Stomach (tissue), 9 donors: Measurements from ENCODE around the gene VWA5A. TPM values are rescaled to one million over a fixed set of nuclear protein-coding genes. Genes with fewer than 3 reads are reported as not detected.

Experiments used
- DNase-seq, 2 donors: peaks; one replicate each; pipeline versions ENCODE4 v3.0.0 to v3.0.0-alpha.2; 2013 to 2019
- H3K27ac ChIP-seq, 5 donors: fragments of 200-600 bp in 4 of 5; sonication (generic) in 4 of 5; one replicate each; pipeline ENCODE4 v1.5.1; 2013 to 2019; ENCODE audit warnings: mild to moderate bottlenecking in 1 of 5, moderate library complexity in 1 of 5
- H3K27me3 ChIP-seq, 3 donors: fragments of 200-600 bp; sonication (generic); one replicate each; pipeline ENCODE4 v1.5.1; 2017 to 2019; ENCODE audit warnings: mixed run types in 1 of 3
- H3K36me3 ChIP-seq, 4 donors: fragments of 200-600 bp; sonication (generic); 1 replicate in 3 of 4; 2 replicates in 1 of 4; pipeline ENCODE4 v1.5.1; 2016 to 2019
- H3K4me1 ChIP-seq, 4 donors: fragments of 200-600 bp; sonication (generic); one replicate each; pipeline ENCODE4 v1.5.1; 2016 to 2019
- H3K4me3 ChIP-seq, 4 donors: fragments of 200-600 bp; sonication (generic) in 3 of 4; one replicate each; pipeline ENCODE4 v1.5.1; 2016 to 2019; ENCODE audit warnings: mild to moderate bottlenecking in 1 of 4
- H3K9me3 ChIP-seq, 4 donors: fragments of 200-600 bp; sonication (generic); one replicate each; pipeline ENCODE4 v1.5.1; 2016 to 2019
- EP300 ChIP-seq: sonication (generic); formaldehyde crosslinking; IDR thresholded peaks from one replicate; pipeline ENCODE4 v1.6.1; 2017; ENCODE audit warnings: antibody characterized with exemption
- POLR2A ChIP-seq, 4 donors: fragments of 450-650 bp; IDR thresholded peaks; one replicate each; pipeline ENCODE4 v1.6.1; 2016; ENCODE audit warnings: antibody characterized with exemption in 4 of 4, control low read depth in 2 of 4, mild to moderate bottlenecking in 1 of 4, moderate library complexity in 1 of 4
- POLR2AphosphoS5 ChIP-seq, 3 donors: sonication (generic); formaldehyde crosslinking; IDR thresholded peaks; one replicate each; pipeline ENCODE4 v1.6.1; 2016; ENCODE audit warnings: antibody characterized with exemption in 3 of 3
- WGBS, 5 donors: extraction: QIAGEN DNeasy Blood & Tissue Kit in 3 of 5; methylation state at CpG; one replicate each; pipeline versions ENCODE4 v1.1.5 to v1.1.7; 2013 to 2018; 5-methylcytosine and 5-hydroxymethylcytosine counted together
- intact Hi-C: fragments of 100-400 bp; cut with DNase I; formaldehyde crosslinking; loops from one replicate; pipeline ENCODE4 v1.15.1; 2023; ENCODE audit warnings: low total_unique reads
- polyA plus RNA-seq, 3 donors: library from polyadenylated mRNA; stranded (reverse); fragments of 200-250 nt; gene quantifications; one replicate each; pipeline ENCODE4 v1.2.3, GENCODE V29; 2013
- total RNA-seq, 5 donors: library from RNA; depleted of rRNA; stranded (reverse); fragments of >200 nt; gene quantifications; one replicate each; pipeline versions ENCODE4 v1.1.0 to v1.2.3, GENCODE V29; 2014 to 2016
- TF ChIP-seq, protein P1 (sequence below), 7 experiments: fragments of 450-650 bp in 4 of 7; fragments of 200-600 bp in 3 of 7; sonication (generic) in 3 of 7; IDR thresholded peaks; one replicate each; pipeline ENCODE4 v1.5.1; 2016 to 2019; ENCODE audit warnings: antibody characterized with exemption in 7 of 7, control low read depth in 2 of 7, mild to moderate bottlenecking in 1 of 7
- donor health status: healthy with polysubstance abuse.
- donor health status: Bipolar disorder and iron deficiency.
- donor health status: healthy.

Gene VWA5A
- total and polyA plus RNA-seq, 8 donors, result 10.1 to 111 (median 29.3) TPM

- intact Hi-C loops, result loop anchor here (10.0 kb wide), 1 partner anchor 116 kb away; no protein-coding TSS in a partner anchor
- no peaks in the 10 kb centered on the region for H3K27me3 ChIP-seq
- H3K4me3 ChIP-seq, result no peak overlapping the region
- H3K4me1 ChIP-seq, result no peaks in the 10 kb centered on the region
- H3K9me3 ChIP-seq, result no peaks in the 10 kb centered on the region
- no peaks in the 10 kb centered on the region for H3K36me3 ChIP-seq
- H3K27ac ChIP-seq, result no peak overlapping the region
- DNase-seq, result peak in 1 of 2 donors; percentile 53
- TF ChIP-seq, protein P1, sequence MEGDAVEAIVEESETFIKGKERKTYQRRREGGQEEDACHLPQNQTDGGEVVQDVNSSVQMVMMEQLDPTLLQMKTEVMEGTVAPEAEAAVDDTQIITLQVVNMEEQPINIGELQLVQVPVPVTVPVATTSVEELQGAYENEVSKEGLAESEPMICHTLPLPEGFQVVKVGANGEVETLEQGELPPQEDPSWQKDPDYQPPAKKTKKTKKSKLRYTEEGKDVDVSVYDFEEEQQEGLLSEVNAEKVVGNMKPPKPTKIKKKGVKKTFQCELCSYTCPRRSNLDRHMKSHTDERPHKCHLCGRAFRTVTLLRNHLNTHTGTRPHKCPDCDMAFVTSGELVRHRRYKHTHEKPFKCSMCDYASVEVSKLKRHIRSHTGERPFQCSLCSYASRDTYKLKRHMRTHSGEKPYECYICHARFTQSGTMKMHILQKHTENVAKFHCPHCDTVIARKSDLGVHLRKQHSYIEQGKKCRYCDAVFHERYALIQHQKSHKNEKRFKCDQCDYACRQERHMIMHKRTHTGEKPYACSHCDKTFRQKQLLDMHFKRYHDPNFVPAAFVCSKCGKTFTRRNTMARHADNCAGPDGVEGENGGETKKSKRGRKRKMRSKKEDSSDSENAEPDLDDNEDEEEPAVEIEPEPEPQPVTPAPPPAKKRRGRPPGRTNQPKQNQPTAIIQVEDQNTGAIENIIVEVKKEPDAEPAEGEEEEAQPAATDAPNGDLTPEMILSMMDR (IDR thresholded peaks at IDR 0.05), result no peak
- no peak for TF ChIP-seq EP300
- TF ChIP-seq POLR2A (IDR thresholded peaks at IDR 0.05), result no peak
- TF ChIP-seq POLR2AphosphoS5 (IDR thresholded peaks at IDR 0.05), result no peak
- WGBS, 5 donors, result 66 to 80% (median 72%) methylated on average over 2 of the region's 2 CpGs
Measured at GRCh38 chr11:124190298-124191139, 75.3 kb downstream of the VWA5A start.

- DNase-seq, result no peak
- no peaks in the 10 kb centered on the region for H3K36me3 ChIP-seq
- H3K27me3 ChIP-seq, result no peaks in the 10 kb centered on the region
- H3K27ac ChIP-seq, result no peak overlapping the region
- no peaks in the 10 kb centered on the region for H3K4me1 ChIP-seq
- intact Hi-C loops, result loop anchor here (10.0 kb wide), 1 partner anchor 119 kb away; no protein-coding TSS in a partner anchor
- no peak overlapping the region for H3K4me3 ChIP-seq
- WGBS, 5 donors, result 68 to 75% (median 71%) methylated on average over 6 of the region's 6 CpGs
- TF ChIP-seq, protein P1 (IDR thresholded peaks at IDR 0.05), result no peak
- TF ChIP-seq POLR2A (IDR thresholded peaks at IDR 0.05), result no peak
- TF ChIP-seq POLR2AphosphoS5 (IDR thresholded peaks at IDR 0.05), result no peak
- no peak for TF ChIP-seq EP300
- no peaks in the 10 kb centered on the region for H3K9me3 ChIP-seq
Measured at GRCh38 chr11:124193221-124194010, 78.2 kb downstream of the VWA5A start.

DNA sequence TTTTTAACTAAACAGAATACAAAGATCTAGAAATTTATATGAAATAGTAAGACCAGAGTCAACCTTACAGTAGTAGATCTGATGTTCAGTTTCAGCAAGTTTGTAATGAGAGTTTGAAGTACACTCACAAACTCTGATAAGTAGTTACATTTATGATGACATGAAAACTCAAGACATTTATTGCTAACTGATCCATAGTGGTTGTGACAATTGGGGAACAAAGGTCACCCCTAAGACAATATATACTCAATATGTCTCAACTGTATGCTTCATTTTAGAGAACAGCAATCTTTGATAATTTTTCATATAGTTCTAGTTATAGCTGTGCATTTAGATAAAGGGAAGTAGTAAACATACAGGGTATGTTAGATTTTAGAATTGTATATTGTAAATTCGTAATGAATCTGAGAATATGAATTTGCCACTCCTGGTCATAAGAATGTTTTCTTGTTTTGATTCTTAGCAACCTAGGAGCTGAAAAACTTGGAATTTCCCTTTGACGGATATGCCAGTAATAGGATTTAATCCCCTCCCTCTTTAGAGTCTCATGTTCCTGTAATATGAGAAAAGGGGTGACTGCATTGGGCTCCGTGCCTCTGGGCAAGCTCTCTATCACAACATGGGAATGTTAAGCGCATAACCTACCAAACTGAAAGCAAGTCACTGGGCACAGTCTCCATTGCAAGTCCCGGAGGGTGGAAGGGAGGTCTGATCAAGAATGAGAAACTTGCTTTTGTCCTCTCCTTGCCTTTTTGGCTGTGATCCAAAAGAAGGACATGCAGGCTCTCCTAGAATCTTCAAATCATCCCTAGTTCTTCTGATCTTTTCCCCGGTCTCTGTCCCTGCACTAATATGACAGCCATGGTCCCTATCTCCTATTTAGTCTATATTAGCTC is 79.3 kb downstream of the VWA5A start:
- intact Hi-C loops, result loop anchor here (10.0 kb wide), 1 partner anchor 120 kb away; no protein-coding TSS in a partner anchor
- TF ChIP-seq, protein P1 (IDR thresholded peaks at IDR 0.05), result no peak
- TF ChIP-seq POLR2AphosphoS5 (IDR thresholded peaks at IDR 0.05), result no peak
- TF ChIP-seq POLR2A (IDR thresholded peaks at IDR 0.05), result no peak
- TF ChIP-seq EP300, result no peak
- no peaks in the 10 kb centered on the region for H3K4me1 ChIP-seq
- no peaks in the 10 kb centered on the region for H3K9me3 ChIP-seq
- 63 to 77% (median 70%) methylated on average over 6 of the region's 6 CpGs for WGBS, 5 donors
- peak in 1 of 2 donors; percentile 25 for DNase-seq
- no peak overlapping the region for H3K4me3 ChIP-seq
- no peaks in the 10 kb centered on the region for H3K27me3 ChIP-seq
- H3K27ac ChIP-seq, result no peak overlapping the region
- H3K36me3 ChIP-seq, result no peaks in the 10 kb centered on the region
